NT2/D1 (cell line): ENCODE results near the gene HNRNPUL1.

Experiments
- DNase-seq: peaks from one replicate; pipeline ENCODE4 v3.0.0-alpha.2; 2011; ENCODE audit warnings: low read depth, low spot score
- H3K27me3 ChIP-seq: 2 replicates; pipeline ENCODE4 v1.6.0; 2011; ENCODE audit warnings: mild to moderate bottlenecking; ENCODE audit not compliant: insufficient read length, insufficient read depth
- H3K36me3 ChIP-seq: 2 replicates; pipeline ENCODE4 v1.6.1; 2011; ENCODE audit warnings: mild to moderate bottlenecking, low read length, mixed read lengths; ENCODE audit not compliant: insufficient read depth, insufficient read length
- H3K4me1 ChIP-seq: 2 replicates; pipeline ENCODE4 v1.5.1; 2011; ENCODE audit not compliant: insufficient read depth, insufficient read length
- H3K4me3 ChIP-seq: 2 replicates; pipeline ENCODE4 v1.5.1; 2011; ENCODE audit warnings: low read depth; ENCODE audit not compliant: insufficient read length
- H3K9ac ChIP-seq: 2 replicates; pipeline ENCODE4 v1.6.0; 2011; ENCODE audit warnings: low read depth; ENCODE audit not compliant: insufficient read length
- H3K9me3 ChIP-seq: 2 replicates; pipeline ENCODE4 v1.5.1; 2011; ENCODE audit warnings: mild to moderate bottlenecking, low read length; ENCODE audit not compliant: insufficient read depth
- SUZ12 ChIP-seq: IDR thresholded peaks from 2 replicates; pipeline ENCODE4 v1.6.1; 2011; ENCODE audit not compliant: insufficient read length, insufficient read depth; ENCODE audit errors: extremely low read depth
- YY1 ChIP-seq: IDR thresholded peaks from 2 replicates; pipeline ENCODE4 v1.6.1; 2011; ENCODE audit not compliant: insufficient read length, insufficient read depth
- ZNF274 ChIP-seq: IDR thresholded peaks from 2 replicates; pipeline ENCODE4 v1.6.1; 2011; ENCODE audit warnings: mild to moderate bottlenecking, low read depth, low read length

Gene HNRNPUL1

DNA sequence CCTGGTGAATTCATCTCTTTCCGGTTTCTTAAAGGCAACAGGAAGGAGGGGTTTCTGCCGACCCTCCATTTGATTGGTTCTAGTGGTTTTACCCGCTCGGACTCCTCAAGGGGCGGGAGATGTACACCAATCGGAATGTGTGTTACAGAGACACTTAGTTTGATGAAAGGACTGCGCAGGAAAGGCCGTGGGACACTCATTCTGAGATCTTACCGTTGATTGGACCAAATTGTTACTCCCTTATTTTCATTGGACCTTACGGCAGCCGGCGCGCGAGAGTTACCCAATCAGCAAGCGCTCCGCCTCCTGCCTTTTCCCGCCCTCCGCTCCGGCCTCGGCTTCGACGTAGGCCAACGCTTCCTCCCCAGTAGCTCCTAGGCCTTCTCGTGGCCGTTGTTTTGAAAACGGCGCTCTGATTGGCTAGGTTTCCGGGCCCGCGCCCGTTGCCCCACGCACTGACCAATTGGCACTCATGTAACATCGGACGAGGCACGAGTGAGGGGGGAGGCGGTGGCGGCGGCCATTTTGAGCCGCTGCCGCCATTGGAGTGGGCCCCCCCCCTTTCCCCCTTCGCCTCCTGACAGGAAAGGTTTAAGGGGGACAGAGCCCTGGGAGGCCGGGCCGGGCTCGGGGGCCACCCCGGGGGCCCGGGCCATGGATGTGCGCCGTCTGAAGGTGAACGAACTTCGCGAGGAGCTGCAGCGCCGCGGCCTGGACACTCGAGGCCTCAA is at the start of gene HNRNPUL1:
Gene HNRNPUL1, plus strand, starts transcription at position 523 of the 731 bp plus-strand sequence. Its CDS starts 132 bp downstream, at position 655.
- peaks cover 53% of the 10 kb centered on the region for H3K36me3 ChIP-seq
- H3K4me1 ChIP-seq = peaks cover 2% of the 10 kb centered on the region
- H3K9ac ChIP-seq = peak within 1 kb of the TSS; percentile 100
- H3K27me3 ChIP-seq = no peaks in the 10 kb centered on the region
- TF ChIP-seq YY1 (peak; percentile 77), SUZ12 (no peak)
- no peaks in the 10 kb centered on the region for H3K9me3 ChIP-seq
- H3K4me3 ChIP-seq = peak within 1 kb of the TSS; percentile 85
- peak; percentile 98 for DNase-seq

DNA sequence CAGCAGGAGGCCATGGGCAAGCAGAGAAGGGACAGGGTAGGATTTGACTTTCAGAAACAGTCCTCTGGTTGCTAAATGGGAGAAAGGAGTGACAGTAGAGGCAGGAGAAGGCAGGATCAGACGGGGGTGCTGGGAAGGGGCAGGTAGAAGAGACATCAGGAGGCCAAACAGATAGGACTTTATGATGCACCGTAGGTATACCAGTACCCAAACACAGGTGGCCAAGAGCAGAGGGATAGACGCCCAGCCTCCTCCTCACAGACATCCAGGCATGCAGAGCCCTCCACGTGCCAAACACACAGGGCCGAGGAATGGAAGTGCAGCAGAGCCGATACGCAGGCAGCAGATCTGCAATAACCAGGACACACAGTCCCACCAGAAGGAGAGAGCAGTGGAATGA is 46.4 kb upstream of the HNRNPUL1 start:
- TF ChIP-seq SUZ12 (no peak), YY1 (no peak), ZNF274 (no peak)
- Histone ChIP-seq H3K4me3 (no peak overlapping the region), H3K27me3 (no peaks in the 10 kb centered on the region), H3K9ac (no peak overlapping the region), H3K9me3 (no peaks in the 10 kb centered on the region), H3K36me3 (peaks cover 25% of the 10 kb centered on the region), H3K4me1 (peaks cover 10% of the 10 kb centered on the region)
- DNase-seq = no peak

DNA sequence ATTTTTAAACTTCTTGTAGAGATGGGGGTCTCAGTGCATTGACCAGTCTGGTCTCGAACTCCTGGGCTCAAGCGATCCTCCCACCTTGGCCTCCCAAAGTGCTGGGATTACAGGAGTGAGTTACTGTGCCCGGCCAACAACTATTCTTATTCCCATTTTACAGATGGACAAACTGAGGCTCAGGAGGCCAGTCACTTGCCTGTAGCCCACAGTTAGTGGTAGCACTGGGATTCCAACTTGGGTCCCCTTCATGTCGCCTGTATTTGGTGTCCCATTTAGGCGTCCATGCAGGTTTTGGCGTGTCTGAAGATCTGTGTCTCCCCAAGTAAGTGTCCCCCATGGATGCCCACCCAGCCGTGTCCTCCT is 45.9 kb upstream of the HNRNPUL1 start:
- Histone ChIP-seq H3K9me3 (no peaks in the 10 kb centered on the region), H3K4me1 (peaks cover 10% of the 10 kb centered on the region), H3K27me3 (no peaks in the 10 kb centered on the region), H3K36me3 (peaks cover 25% of the 10 kb centered on the region), H3K9ac (peak overlapping the region; percentile 85), H3K4me3 (peak overlapping the region; percentile 32)
- TF ChIP-seq YY1 (no peak), ZNF274 (no peak), SUZ12 (no peak)
- no peak for DNase-seq

DNA sequence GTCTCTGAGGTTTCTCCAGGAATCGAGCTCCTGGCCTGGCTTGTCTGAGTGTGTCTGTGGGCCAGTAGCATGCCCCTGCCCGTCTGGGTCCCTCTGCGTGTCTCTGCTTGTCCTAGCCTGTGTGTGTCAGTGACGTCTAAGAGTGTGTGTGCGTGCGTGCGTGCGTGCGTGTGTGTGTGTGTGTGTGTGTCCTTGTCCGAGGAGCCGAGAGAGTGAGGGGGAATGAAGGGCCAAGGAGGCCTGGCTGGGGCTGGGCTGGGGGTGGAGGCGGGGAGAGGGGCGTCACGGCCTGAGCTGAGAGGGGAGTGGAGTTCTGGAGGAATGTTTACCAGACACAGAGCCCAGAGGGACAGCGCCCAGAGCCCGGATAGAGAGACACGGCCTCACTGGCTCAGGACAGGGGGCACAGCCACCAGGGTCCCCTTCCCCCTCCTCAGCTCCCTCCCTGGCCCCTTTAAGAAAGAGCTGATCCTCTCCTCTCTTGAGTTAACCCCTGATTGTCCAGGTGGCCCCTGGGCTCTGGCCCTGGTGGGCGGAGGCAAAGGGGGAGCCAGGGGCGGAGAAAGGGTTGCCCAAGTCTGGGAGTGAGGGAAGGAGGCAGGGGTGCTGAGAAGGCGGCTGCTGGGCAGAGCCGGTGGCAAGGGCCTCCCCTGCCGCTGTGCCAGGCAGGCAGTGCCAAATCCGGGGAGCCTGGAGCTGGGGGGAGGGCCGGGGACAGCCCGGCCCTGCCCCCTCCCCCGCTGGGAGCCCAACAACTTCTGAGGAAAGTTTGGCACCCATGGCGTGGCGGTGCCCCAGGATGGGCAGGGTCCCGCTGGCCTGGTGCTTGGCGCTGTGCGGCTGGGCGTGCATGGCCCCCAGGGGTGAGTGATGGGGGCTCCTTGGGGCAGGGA is 45.3 kb upstream of the HNRNPUL1 start, which contains the start of gene AXL:
Gene AXL, plus strand, starts transcription at position 609 of the 893 bp plus-strand sequence. Its CDS starts 170 bp downstream, at position 779.
- TF ChIP-seq SUZ12 (no peak), YY1 (no peak), ZNF274 (no peak)
- Histone ChIP-seq H3K27me3 (no peaks in the 10 kb centered on the region), H3K36me3 (peaks cover 27% of the 10 kb centered on the region), H3K4me1 (peaks cover 10% of the 10 kb centered on the region), H3K4me3 (peak within 1 kb of the TSS; percentile 65), H3K9me3 (no peaks in the 10 kb centered on the region), H3K9ac (peak within 1 kb of the TSS; percentile 85)
- peak; percentile 51 for DNase-seq

DNA sequence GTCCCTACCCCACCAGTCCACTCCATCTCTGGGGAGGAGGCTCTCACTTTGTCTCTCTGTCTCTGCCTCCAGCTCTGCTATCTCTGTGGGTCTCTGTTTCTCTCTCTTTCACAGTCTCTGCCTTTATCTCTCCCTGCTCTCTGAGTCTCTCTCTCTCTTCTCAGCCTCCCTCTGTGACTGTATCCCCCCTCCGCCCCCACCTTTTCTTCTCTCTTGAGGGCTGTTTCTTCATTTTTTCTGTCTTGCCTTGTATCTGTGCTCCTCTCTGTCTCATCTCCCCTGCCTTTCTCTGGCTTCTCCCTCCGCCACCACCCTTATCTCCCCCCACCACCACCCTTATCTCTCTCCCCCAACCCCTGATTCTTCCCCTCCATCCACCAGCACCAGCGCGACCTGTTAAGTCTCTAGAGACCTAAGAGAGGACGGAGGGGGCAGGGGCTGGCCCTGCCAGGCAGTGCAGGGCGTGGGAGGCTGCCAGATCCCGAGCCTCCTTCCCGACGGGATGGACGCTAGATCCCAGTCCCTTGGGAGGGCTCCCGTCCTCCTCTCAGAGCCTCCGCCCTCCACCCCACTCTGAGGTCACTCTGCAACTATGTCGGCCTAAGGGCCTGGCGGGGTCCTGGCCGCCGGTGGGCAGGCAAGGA is 44.1 kb upstream of the HNRNPUL1 start:
- Histone ChIP-seq H3K9me3 (no peaks in the 10 kb centered on the region), H3K36me3 (peaks cover 38% of the 10 kb centered on the region), H3K9ac (peak overlapping the region; percentile 85), H3K27me3 (no peaks in the 10 kb centered on the region), H3K4me3 (peak overlapping the region; percentile 65), H3K4me1 (peaks cover 17% of the 10 kb centered on the region)
- TF ChIP-seq YY1 = no peak
- TF ChIP-seq ZNF274 = no peak
- TF ChIP-seq SUZ12 = no peak
- no peak for DNase-seq

DNA sequence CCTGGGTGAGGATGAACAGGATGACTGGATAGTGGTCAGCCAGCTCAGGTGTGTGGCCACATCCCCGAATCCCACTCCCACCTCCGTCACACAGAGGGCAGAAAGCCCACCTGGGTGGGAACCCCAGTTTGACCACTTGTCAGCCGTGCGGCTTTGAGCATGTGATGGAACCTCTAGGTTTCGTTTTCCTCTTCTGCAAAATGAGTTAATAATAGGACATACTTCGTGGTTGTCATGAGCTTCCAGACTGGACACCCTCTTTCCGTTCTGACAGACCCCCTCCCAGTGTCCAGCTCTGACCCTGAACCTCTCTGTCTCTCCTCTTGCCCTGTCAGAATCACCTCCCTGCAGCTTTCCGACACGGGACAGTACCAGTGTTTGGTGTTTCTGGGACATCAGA is 43.4 kb upstream of the HNRNPUL1 start:
- peak overlapping the region; percentile 85 for H3K9ac ChIP-seq
- H3K4me1 ChIP-seq = peaks cover 17% of the 10 kb centered on the region
- no peak overlapping the region for H3K4me3 ChIP-seq
- H3K9me3 ChIP-seq = no peaks in the 10 kb centered on the region
- peaks cover 41% of the 10 kb centered on the region for H3K36me3 ChIP-seq
- H3K27me3 ChIP-seq = no peaks in the 10 kb centered on the region
- TF ChIP-seq YY1 (no peak), ZNF274 (no peak), SUZ12 (no peak)
- DNase-seq = no peak
